Body of pancreas (tissue), 4 donors: ENCODE measurements around the gene BRIP1. TPM values are rescaled to one million over a fixed set of nuclear protein-coding genes. Genes with fewer than 3 reads are reported as not detected.

Source experiments
- ATAC-seq: fragments of 150-250 bp; one replicate; pipeline ENCODE4 v1.9.1; 2016
- DNase-seq, 4 donors: peaks; one replicate each; pipeline ENCODE4 v3.0.0-alpha.2; 2019
- H3K27ac ChIP-seq, 4 donors: fragments of 200-600 bp; sonication (generic); 1 replicate in 3 of 4; 2 replicates in 1 of 4; pipeline versions ENCODE4 v1.5.1 to v1.6.1; 2016 to 2019; ENCODE audit warnings: mild to moderate bottlenecking in 1 of 4, mixed read lengths in 1 of 4, moderate library complexity in 1 of 4
- H3K27me3 ChIP-seq, 2 donors: fragments of 200-600 bp; sonication (generic); one replicate each; pipeline ENCODE4 v1.6.0; 2016; ENCODE audit warnings: mild to moderate bottlenecking in 1 of 2
- H3K36me3 ChIP-seq, 2 donors: fragments of 200-600 bp; sonication (generic); replicated peaks in 1 of 2; 2 replicates each; pipeline ENCODE4 v1.5.1; 2016; ENCODE audit warnings: low read depth in 2 of 2; ENCODE audit not compliant: insufficient read depth in 1 of 2
- H3K4me1 ChIP-seq: fragments of 200-600 bp; sonication (generic); one replicate; pipeline ENCODE4 v1.6.0; 2016
- H3K4me3 ChIP-seq, 2 donors: fragments of 200-600 bp; sonication (generic); 1 replicate in 1 of 2; 2 replicates in 1 of 2; pipeline ENCODE4 v1.5.1; 2016 to 2019
- H3K9me3 ChIP-seq, 3 donors: fragments of 200-600 bp; sonication (generic); 1 replicate in 2 of 3; 2 replicates in 1 of 3; pipeline ENCODE4 v1.5.1; 2016
- POLR2A ChIP-seq, 3 donors: fragments of 450-650 bp; IDR thresholded peaks; one replicate each; pipeline ENCODE4 v1.6.1; 2016; ENCODE audit warnings: antibody characterized with exemption in 3 of 3, mild to moderate bottlenecking in 2 of 3
- WGBS, 2 donors: methylation state at CpG; one replicate each; pipeline ENCODE4 v1.1.5; 2017; 5-methylcytosine and 5-hydroxymethylcytosine counted together
- intact Hi-C: fragments of 100-400 bp; cut with DNase I; formaldehyde crosslinking; loops from one replicate; pipeline ENCODE4 v1.15.1; 2023
- total RNA-seq, 2 donors: library from RNA; depleted of rRNA; stranded (reverse); fragments of >200 nt; gene quantifications; one replicate each; pipeline ENCODE4 v1.1.0, GENCODE V29; 2016
- TF ChIP-seq, protein P1 (sequence below), 7 experiments: fragments of 450-650 bp in 4 of 7; fragments of 200-600 bp in 3 of 7; sonication (generic) in 3 of 7; IDR thresholded peaks; one replicate each; pipeline ENCODE4 v1.5.1; 2016 to 2019; ENCODE audit warnings: antibody characterized with exemption in 7 of 7

The BRIP1 gene
- total RNA-seq, 2 donors from 2014 or later, result under 0.01 to 0.33 TPM

DNA sequence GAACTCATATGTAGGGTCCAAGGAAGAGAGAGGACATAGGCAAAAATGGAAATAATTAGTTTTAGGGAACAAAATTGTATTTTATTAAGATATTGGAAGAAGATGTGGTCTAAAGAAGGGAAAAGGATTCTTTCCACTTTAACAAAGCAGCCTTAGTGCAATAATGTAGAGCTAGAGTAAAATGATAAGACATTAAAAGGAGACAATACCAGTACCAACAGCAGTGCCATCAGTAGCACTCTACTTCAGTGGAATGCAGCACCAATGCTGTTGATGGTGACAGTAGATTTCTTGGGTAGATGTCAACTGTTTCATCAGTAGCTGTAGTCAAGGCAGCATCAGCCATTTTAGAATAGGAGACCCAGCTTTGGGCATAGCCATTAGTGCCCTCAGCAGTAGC lies 124.3 kb downstream of the BRIP1 start:
- Histone ChIP-seq H3K27ac (no peak overlapping the region), H3K4me1 (no peaks in the 10 kb centered on the region), H3K27me3 (no peaks in the 10 kb centered on the region), H3K4me3 (no peak overlapping the region), H3K36me3 (no peaks in the 10 kb centered on the region), H3K9me3 (no peaks in the 10 kb centered on the region)
- intact Hi-C loops, result no loop called here
- DNase-seq (no peak), ATAC-seq (no peak)
- TF ChIP-seq, protein P1, sequence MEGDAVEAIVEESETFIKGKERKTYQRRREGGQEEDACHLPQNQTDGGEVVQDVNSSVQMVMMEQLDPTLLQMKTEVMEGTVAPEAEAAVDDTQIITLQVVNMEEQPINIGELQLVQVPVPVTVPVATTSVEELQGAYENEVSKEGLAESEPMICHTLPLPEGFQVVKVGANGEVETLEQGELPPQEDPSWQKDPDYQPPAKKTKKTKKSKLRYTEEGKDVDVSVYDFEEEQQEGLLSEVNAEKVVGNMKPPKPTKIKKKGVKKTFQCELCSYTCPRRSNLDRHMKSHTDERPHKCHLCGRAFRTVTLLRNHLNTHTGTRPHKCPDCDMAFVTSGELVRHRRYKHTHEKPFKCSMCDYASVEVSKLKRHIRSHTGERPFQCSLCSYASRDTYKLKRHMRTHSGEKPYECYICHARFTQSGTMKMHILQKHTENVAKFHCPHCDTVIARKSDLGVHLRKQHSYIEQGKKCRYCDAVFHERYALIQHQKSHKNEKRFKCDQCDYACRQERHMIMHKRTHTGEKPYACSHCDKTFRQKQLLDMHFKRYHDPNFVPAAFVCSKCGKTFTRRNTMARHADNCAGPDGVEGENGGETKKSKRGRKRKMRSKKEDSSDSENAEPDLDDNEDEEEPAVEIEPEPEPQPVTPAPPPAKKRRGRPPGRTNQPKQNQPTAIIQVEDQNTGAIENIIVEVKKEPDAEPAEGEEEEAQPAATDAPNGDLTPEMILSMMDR (IDR thresholded peaks at IDR 0.05), result no peak
- no peak for TF ChIP-seq POLR2A (IDR thresholded peaks at IDR 0.05)

DNA sequence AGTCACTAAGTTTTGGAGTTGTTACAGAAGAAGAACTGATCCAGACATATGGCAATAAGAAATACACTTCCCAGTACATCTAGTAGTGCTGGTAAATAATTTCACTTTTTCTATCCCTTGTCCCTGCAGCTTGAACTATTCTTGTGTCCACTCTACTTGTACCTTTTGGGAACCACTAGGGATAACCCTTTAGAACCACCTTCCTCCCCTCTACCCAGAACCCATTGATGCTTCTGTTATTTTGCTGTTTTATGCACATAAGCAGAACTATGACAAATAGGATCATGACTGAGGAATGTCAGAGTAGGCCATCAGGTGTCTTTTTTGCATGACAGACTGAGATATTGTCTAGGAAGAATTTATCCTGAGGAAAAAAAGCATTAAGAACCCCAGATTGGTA lies 125.1 kb downstream of the BRIP1 start:
- H3K9me3 ChIP-seq, result no peaks in the 10 kb centered on the region
- H3K36me3 ChIP-seq, result no peaks in the 10 kb centered on the region
- DNase-seq (no peak), ATAC-seq (no peak)
- intact Hi-C loops, result no loop called here
- H3K27me3 ChIP-seq, result no peaks in the 10 kb centered on the region
- no peak overlapping the region for H3K4me3 ChIP-seq
- TF ChIP-seq, protein P1 (IDR thresholded peaks at IDR 0.05), result no peak
- no peak for TF ChIP-seq POLR2A (IDR thresholded peaks at IDR 0.05)
- no peaks in the 10 kb centered on the region for H3K4me1 ChIP-seq
- H3K27ac ChIP-seq, result no peak overlapping the region

DNA sequence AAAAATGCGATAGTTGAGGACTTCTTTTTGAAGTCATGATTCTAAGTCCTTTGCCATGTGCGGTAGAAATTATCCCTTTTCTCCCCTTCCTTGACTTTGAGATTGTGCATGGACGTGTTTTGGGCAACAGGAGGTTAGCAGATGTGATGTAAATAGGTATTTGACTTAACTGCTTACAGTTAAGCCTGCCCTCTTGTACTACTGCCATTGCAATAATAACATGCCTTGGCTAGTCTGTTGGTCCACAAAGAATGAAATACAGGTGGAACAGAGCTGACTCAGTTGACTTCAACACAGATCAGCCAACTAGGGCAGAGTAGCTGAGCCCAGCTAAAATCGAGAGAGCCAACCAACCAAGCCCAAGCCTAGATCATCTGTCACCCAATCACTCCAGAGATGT lies 125.5 kb downstream of the BRIP1 start:
- intact Hi-C loops, result no loop called here
- TF ChIP-seq, protein P1 (IDR thresholded peaks at IDR 0.05), result no peak
- no peak for TF ChIP-seq POLR2A (IDR thresholded peaks at IDR 0.05)
- no peaks in the 10 kb centered on the region for H3K9me3 ChIP-seq
- no peaks in the 10 kb centered on the region for H3K36me3 ChIP-seq
- 96 to 97% methylated on average over 4 of the region's 4 CpGs for WGBS, 2 donors
- H3K4me1 ChIP-seq, result no peaks in the 10 kb centered on the region
- DNase-seq, result no peak
- no peak overlapping the region for H3K27ac ChIP-seq
- no peak overlapping the region for H3K4me3 ChIP-seq
- ATAC-seq, result no peak
- H3K27me3 ChIP-seq, result no peaks in the 10 kb centered on the region

DNA sequence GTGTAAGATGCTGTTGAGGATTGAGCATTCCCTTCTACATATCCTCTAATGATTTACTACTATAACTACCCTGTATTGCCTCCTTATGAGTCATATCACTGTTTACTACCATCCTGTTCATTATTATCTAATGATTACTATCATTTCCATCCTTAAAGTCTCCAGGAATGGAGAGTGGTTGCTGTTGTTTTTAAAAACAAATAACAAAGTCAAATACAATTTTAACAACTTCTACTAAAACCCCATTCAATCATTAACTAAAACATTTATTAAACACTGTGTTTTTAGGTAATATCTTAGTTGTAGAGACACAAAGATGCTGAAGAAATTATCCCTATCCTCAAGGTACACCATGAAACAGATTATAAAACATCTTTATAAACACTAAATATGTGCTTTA lies 126.9 kb downstream of the BRIP1 start:
- H3K4me1 ChIP-seq, result no peaks in the 10 kb centered on the region
- no peaks in the 10 kb centered on the region for H3K9me3 ChIP-seq
- no peak overlapping the region for H3K27ac ChIP-seq
- ATAC-seq, result no peak
- DNase-seq, result no peak
- TF ChIP-seq POLR2A (IDR thresholded peaks at IDR 0.05), result no peak
- intact Hi-C loops, result no loop called here
- no peaks in the 10 kb centered on the region for H3K36me3 ChIP-seq
- H3K4me3 ChIP-seq, result no peak overlapping the region
- no peaks in the 10 kb centered on the region for H3K27me3 ChIP-seq

DNA sequence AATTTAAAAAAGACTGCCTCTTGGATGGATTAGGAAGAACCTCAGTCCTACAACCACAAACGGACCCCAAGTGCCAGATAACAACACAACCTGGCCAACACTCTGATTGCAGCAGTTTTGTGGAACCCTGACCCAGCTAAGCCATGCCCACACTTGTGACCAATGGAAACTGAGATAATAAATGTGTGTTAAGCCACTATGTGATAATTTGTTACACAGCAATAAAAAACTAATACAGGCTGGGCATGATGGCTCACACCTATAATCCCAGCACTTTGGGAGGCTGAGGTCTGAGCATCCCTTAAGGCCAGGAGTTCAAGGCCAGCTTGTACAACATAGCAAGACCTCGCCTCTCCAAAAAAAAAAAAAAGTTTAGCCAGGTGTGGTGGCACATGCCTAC lies 127.5 kb downstream of the BRIP1 start:
- WGBS, 2 donors, result 91 to 92% methylated on average over 2 of the region's 2 CpGs
- TF ChIP-seq, protein P1 (IDR thresholded peaks at IDR 0.05), result no peak
- no peak for TF ChIP-seq POLR2A (IDR thresholded peaks at IDR 0.05)
- DNase-seq (no peak), ATAC-seq (no peak)
- Histone ChIP-seq H3K36me3 (no peaks in the 10 kb centered on the region), H3K27me3 (no peaks in the 10 kb centered on the region), H3K27ac (no peak overlapping the region), H3K4me3 (no peak overlapping the region), H3K9me3 (no peaks in the 10 kb centered on the region), H3K4me1 (no peaks in the 10 kb centered on the region)
- intact Hi-C loops, result no loop called here
